Left lobe of liver (tissue), 1 donor: ENCODE data around the gene MICALL2. TPM values are rescaled to one million over a fixed set of nuclear protein-coding genes. Genes with fewer than 3 reads are reported as not detected.

ENCODE experiments used
- total RNA-seq: library from RNA; stranded (reverse); gene quantifications from one replicate; pipeline ENCODE4 v1.2.1, GENCODE V29; 2021
- donor health status: DM: no; HTN: yes; CAD: no.

Gene MICALL2
- total RNA-seq, 1 donor from 2014 or later, result 18.0 TPM

Other genes starting within 250 kb of the MICALL2 start
- gene UNCX, start 226.6 kb downstream of the MICALL2 start, total RNA-seq, result not detected
- 55.5 TPM for gene INTS1, start 44.9 kb upstream of the MICALL2 start, total RNA-seq
- gene MAFK, start 71.2 kb upstream of the MICALL2 start, total RNA-seq, result 11.6 TPM
- 44.6 TPM for gene TMEM184A, start 96.7 kb upstream of the MICALL2 start, total RNA-seq
- gene PSMG3, start 110.6 kb upstream of the MICALL2 start, total RNA-seq, result 10.7 TPM
- gene ELFN1, start 210.8 kb upstream of the MICALL2 start, total RNA-seq, result 17.5 TPM